Activated CD8-positive, alpha-beta memory T cell treated with anti-CD3 and anti-CD28 coated beads, Interleukin-2, amount 50 U/mL, for 24 hours (primary cell): ENCODE measurements around the gene TGFBR3.

Source experiments
- DNase-seq: peaks from one replicate; pipeline ENCODE4 v3.0.0-alpha.2; 2020; ENCODE audit errors: extremely low read depth

TGFBR3 gene

GRCh38 chr1:91715416-91716000 lies 170.4 kb downstream of the TGFBR3 start:
- no peak for DNase-seq

- no peak for DNase-seq
These were observed 171.0 kb downstream of the TGFBR3 start for GRCh38 chr1:91714867-91715381.

GRCh38 chr1:91712981-91713841 lies 172.7 kb downstream of the TGFBR3 start:
- DNase-seq: peak; percentile 24

GRCh38 chr1:91712393-91712792 lies 173.6 kb downstream of the TGFBR3 start:
- DNase-seq: no peak

GRCh38 chr1:91711504-91712247 lies 174.3 kb downstream of the TGFBR3 start:
- DNase-seq: no peak

GRCh38 chr1:91710261-91710660 lies 175.7 kb downstream of the TGFBR3 start:
- no peak for DNase-seq

- no peak for DNase-seq
These were observed 177.3 kb downstream of the TGFBR3 start for GRCh38 chr1:91708691-91709090.

GRCh38 chr1:91707890-91708218 lies 178.1 kb downstream of the TGFBR3 start:
- no peak for DNase-seq

- DNase-seq: no peak
These were observed 178.6 kb downstream of the TGFBR3 start for GRCh38 chr1:91707114-91707889.

GRCh38 chr1:91706140-91706957 lies 179.6 kb downstream of the TGFBR3 start:
- DNase-seq: no peak

- DNase-seq: no peak
These were observed 181.2 kb downstream of the TGFBR3 start for GRCh38 chr1:91704746-91705145.

GRCh38 chr1:91703095-91703494 lies 182.9 kb downstream of the TGFBR3 start:
- DNase-seq: no peak

- no peak for DNase-seq
These were observed 184.5 kb downstream of the TGFBR3 start for GRCh38 chr1:91701472-91701869.

GRCh38 chr1:91700771-91701471 lies 185.0 kb downstream of the TGFBR3 start:
- no peak for DNase-seq

GRCh38 chr1:91700332-91700731 lies 185.6 kb downstream of the TGFBR3 start:
- DNase-seq: no peak

- DNase-seq: no peak
These were observed 186.5 kb downstream of the TGFBR3 start for GRCh38 chr1:91699339-91699974.

GRCh38 chr1:91697861-91698260 lies 188.1 kb downstream of the TGFBR3 start:
- DNase-seq: no peak

GRCh38 chr1:91697416-91697815 lies 188.5 kb downstream of the TGFBR3 start:
- DNase-seq: no peak

- no peak for DNase-seq
These were observed 189.6 kb downstream of the TGFBR3 start for GRCh38 chr1:91696321-91696720.

- DNase-seq: no peak
These were observed 192.4 kb downstream of the TGFBR3 start for GRCh38 chr1:91693557-91693956.
